GM19023 (cell line): ENCODE data around the gene CCDC88C.
A peak's percentile ranks its signal among the peaks of the same experiment; 100 is the strongest.

ENCODE experiments used
- ATAC-seq: cut with Tn5 transposase; IDR thresholded peaks from one replicate; pipeline ENCODE4 v1.9.1; 2021; ENCODE audit warnings: mild to moderate bottlenecking, moderate library complexity; ENCODE audit not compliant: unreplicated experiment

The CCDC88C gene

GRCh38 chr14:91399868-91400640 is 17.6 kb downstream of the CCDC88C start:
- ATAC-seq, result peak; percentile 48

DNA sequence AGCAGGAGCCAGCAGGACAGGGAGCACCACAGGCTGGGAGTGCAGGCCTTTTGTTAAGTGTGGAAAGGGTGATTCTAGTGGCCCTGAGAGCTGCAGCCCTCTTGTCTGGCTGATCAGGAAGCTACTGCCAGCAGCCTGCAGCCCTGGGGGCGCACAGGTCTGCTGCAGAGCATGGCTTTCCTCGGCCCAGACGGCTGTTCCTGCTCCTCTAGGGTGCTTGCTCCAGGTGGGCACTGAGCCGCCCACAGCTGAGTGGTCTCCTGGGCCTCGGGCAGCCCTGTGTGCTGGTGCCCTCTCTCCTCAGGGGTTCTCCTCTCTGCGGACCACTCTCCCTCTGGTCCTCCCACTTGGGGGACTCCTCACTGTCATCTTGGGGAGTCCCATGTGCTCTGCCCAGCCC is 18.9 kb downstream of the CCDC88C start:
- ATAC-seq, result no peak

- ATAC-seq, result no peak
Observed at GRCh38 chr14:91397965-91398591, 19.5 kb downstream of the CCDC88C start.

DNA sequence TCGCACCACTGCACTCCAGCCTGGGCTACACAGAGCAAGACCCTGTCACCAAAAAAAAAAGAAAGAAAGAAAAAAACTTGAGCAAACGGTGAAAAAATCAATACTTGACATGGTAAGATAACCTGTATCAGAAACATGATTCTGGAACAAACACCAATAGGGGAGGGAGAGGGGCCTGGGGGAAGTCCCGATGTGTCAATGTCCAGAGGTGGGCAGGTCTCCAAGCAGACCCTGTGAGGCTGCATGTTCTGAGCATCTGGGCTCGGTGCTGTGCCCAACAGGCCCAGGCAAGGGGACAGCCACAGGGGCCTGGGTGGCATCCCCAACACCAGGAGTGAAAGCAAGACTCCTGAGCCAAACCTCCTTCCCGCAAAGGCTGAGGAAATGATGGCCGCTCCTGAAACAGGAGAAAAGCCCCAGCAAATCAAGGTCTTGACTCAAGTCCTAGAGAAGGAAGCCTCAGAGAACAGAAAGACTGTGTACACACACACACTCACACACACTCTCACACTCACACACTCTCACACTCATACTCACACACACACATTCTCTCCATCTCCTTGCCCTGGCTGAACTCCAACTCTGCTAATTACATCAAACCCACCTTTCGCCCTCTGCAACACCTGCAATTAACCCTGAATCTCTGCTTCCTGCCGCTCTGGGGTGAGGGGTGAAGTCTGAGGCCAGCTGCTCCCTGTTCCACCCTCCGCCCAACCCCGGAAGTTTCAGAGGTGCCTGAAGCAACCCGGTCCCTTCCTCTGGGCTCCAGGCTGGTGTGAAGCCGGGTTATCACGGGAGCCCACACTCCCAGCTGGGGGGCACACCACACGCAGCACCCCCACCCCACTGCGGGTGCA is 20.4 kb downstream of the CCDC88C start:
- peak; percentile 77 for ATAC-seq

- ATAC-seq, result no peak
Observed at GRCh38 chr14:91396013-91396660, 21.5 kb downstream of the CCDC88C start.

GRCh38 chr14:91395466-91395865 is 22.2 kb downstream of the CCDC88C start:
- no peak for ATAC-seq

GRCh38 chr14:91394105-91395081 is 23.2 kb downstream of the CCDC88C start:
- no peak for ATAC-seq

GRCh38 chr14:91392623-91393303 is 24.9 kb downstream of the CCDC88C start:
- ATAC-seq, result no peak

GRCh38 chr14:91390165-91390778 is 27.3 kb downstream of the CCDC88C start:
- ATAC-seq, result no peak

DNA sequence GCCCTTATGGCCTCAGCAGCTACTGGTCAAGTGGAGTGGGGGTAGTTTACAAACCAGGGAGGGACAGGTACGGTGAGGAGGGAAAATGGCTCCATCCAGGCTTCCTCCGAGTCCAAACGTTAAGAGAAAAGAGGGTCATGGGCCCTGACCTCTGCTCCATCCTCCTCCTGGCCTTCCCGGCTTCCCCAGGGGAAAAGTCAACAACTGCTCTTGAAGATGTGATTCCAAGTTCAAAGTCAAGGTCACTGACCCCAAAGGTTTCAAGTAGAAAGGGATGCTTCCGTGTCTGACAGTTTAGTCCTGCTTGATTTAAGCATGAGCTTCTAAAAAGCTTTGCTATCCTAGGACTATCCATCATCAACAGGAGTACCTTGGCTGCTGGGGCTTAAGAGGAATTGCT is 28.5 kb downstream of the CCDC88C start:
- no peak for ATAC-seq

- ATAC-seq, result peak; percentile 84
Observed at GRCh38 chr14:91388551-91388975, 29.1 kb downstream of the CCDC88C start.

- ATAC-seq, result no peak
Observed at GRCh38 chr14:91387951-91388381, 29.7 kb downstream of the CCDC88C start.

DNA sequence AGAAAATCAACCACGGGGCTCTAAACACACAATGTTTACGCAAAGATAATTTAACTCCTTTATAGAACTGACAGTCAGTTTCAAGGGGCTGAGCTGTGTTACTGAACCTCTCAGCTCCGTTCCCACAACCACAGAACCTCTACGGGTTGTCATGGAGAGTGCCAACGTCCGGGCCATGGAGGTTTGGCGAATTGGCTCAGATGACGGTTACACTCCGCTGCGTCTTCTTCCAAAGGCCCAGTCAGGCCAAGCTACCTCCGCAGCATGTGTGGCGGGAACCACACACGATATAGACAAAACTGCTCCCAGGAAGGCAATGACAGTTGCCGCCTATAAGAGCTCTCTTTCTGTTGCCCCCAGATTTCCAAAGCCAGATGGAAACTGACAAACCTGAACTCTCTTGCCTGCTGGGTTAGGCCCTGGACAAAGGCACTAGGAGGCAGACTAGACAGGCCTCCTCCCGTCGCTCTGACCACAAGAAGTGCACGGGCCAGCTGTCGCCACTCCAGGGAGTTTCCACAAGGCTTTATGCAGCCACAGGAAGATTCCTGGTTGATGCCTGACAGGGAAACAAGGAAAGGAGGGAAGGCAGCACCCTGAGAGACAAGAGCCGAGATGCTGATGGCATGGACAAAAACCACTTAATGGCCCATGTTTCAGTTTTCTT is 30.3 kb downstream of the CCDC88C start:
- no peak for ATAC-seq

- ATAC-seq, result no peak
Observed at GRCh38 chr14:91385697-91386096, 31.9 kb downstream of the CCDC88C start.

DNA sequence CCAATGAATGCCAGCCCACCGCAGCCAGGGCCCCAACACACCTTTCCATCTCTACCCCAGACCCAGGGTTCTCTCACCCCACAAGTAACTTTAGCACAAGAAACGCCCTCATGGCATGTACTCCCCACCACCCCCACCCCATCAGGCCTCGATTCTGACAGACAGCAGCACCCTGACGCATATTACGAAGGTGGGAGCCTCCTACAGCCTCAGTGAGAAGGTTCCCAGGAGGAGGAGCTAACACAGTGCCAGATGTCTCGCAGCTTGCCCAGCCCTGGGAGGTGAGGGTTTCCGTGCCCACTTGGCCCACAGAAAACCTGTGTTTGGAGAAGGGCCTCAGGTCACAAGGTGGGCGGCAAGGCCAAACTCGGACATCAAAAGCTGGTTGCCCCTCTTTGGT is 32.4 kb downstream of the CCDC88C start:
- ATAC-seq, result no peak

DNA sequence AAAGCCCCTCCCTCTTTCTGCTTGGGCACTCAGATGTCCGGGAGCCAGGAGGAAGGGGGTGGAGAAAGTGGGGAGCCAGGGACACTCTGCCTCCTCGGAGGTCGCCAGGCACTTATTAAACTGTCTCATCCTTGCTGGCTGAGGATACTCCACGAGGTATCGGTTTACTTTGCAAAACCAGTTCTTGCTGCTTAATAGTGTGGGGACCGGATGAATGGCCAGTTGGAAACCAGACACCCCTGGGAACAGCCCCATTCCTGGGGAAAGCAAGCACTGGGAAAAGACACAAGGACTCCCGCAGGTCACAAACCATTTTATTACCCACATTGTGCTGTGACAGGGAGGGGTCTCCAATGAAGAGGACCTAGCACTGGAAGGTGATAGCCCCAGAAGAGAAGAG is 34.2 kb downstream of the CCDC88C start:
- no peak for ATAC-seq

- ATAC-seq, result no peak
Observed at GRCh38 chr14:91381801-91382670, 35.6 kb downstream of the CCDC88C start.
